Measurements from ENCODE around the gene PLEKHJ1. TPM values are rescaled to one million over a fixed set of nuclear protein-coding genes. Genes with fewer than 3 reads are reported as not detected.

The PLEKHJ1 gene
- total and polyA plus RNA-seq, 2 of the 13 experiments (the other 11 are each of a cell fraction or from before 2014, with no cell fraction given), result 70.5 to 130 TPM

DNA sequence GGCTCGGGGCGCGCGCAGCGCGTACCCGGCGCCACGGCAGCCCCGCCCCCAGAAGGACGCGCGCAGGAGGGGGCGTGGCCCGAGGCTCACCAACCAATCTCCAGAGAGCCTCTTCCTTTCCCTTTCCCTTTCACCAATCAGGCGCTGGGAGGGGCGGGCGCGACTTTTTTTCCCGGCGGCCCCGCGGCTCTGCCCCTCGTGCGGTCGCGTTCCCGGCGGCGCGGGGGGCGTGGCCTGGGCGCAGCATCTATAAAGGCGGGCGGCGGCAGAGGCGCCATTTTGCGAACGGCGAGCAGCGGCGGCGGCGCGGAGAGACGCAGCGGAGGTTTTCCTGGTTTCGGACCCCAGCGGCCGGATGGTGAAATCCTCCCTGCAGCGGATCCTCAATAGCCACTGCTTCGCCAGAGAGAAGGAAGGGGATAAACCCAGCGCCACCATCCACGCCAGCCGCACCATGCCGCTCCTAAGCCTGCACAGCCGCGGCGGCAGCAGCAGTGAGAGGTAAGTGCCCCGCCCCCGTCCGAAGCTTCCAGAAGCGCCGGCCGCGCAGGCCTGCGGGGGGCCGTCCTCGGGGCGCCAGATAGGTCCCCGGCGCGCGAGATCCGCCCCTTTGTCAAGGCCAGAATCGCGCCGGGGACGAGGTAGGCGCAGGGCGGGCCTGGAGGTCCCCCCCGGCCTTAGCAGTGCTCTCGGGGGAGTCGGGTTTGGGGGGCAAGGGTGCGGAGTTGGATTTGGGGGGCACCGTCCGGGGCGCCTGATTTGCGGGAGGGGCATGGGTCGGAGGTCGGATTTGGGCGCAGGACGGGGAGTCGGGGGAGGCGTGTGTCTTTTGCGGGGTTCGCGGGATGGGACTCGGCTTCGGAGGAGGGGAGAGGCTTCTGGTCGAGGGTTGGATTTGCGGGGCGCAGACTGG lies 33.4 kb upstream of the PLEKHJ1 start (continued):
- TF ChIP-seq, protein P1, sequence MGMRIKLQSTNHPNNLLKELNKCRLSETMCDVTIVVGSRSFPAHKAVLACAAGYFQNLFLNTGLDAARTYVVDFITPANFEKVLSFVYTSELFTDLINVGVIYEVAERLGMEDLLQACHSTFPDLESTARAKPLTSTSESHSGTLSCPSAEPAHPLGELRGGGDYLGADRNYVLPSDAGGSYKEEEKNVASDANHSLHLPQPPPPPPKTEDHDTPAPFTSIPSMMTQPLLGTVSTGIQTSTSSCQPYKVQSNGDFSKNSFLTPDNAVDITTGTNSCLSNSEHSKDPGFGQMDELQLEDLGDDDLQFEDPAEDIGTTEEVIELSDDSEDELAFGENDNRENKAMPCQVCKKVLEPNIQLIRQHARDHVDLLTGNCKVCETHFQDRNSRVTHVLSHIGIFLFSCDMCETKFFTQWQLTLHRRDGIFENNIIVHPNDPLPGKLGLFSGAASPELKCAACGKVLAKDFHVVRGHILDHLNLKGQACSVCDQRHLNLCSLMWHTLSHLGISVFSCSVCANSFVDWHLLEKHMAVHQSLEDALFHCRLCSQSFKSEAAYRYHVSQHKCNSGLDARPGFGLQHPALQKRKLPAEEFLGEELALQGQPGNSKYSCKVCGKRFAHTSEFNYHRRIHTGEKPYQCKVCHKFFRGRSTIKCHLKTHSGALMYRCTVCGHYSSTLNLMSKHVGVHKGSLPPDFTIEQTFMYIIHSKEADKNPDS (CRISPR knock-in tag; IDR thresholded peaks at IDR 0.05), result no peak
- TF ChIP-seq ZNF569 (CRISPR knock-in tag; IDR thresholded peaks at IDR 0.05; ENCODE audit: borderline replicate concordance), result no peak
- TF ChIP-seq EEA1 (CRISPR knock-in tag; IDR thresholded peaks at IDR 0.05; ENCODE audit: borderline replicate concordance), result peak; percentile 91; the same call in 1 of the 2 replicates
- peak; percentile 82; the same call in 1 of the 2 replicates for TF ChIP-seq YEATS2 (CRISPR knock-in tag; IDR thresholded peaks at IDR 0.05; ENCODE audit: borderline replicate concordance)

DNA sequence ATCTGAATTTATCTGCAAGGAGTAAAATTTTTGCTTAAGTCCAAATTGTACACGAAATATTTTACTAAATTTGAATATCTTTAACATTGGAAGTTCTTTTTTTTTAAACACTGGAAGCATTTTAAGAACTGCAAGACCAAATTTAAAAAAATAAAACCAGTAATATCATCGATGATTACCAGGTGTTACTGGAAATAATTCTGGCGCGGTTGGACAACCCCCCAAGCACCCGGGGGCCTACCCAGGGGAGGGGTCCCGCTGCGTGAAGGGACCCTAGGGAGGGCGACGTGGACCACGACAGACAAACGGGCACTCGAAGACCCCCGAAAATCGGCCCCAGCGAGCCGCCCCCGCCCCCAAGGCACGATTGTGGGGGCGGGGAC lies 32.7 kb upstream of the PLEKHJ1 start:
- H3K9ac ChIP-seq (ENCODE audit: insufficient read depth, low read depth, low read length), result peak overlapping the region; percentile 78
- no peaks in the 10 kb centered on the region for H3K9me3 ChIP-seq (ENCODE audit: low read length)
- peaks cover 3 to 17% of the 10 kb centered on the region in 2 experiments; a peak in 4 of 5 replicates for H3K36me3 ChIP-seq (replicated peaks in 1 of 2; ENCODE audit: control insufficient read depth in 1 of 2, insufficient read depth in 2 of 2, low read length in 2 of 2)
- WGBS (ENCODE audit: low lambda C conversion rate), result under 1% methylated on average over 10 of the region's 19 CpGs
- H3K4me2 ChIP-seq (ENCODE audit: low read depth, low read length), result peak overlapping the region; percentile 99
- no peak for ATAC-seq
- no peak for DNase-seq (ENCODE audit: low spot score)
- POLR2A ChIA-PET, result interaction anchor here (1.8 to 2.8 kb wide), 2 partner anchors 15 to 34 kb away, joined by 8 to 9 read pairs; no protein-coding TSS in a partner anchor
- H3K27ac ChIP-seq (ENCODE audit: extremely low read length, insufficient read depth, low read length), result peak overlapping the region; percentile 57
- H3K4me3 ChIP-seq (replicated peaks in 1 of 3; ENCODE audit: insufficient read depth in 1 of 3, low read depth in 2 of 3, low read length in 3 of 3), result peak overlapping the region; percentile 85 to 99 (median 96)
- no peaks in the 10 kb centered on the region; a peak in 1 of 5 replicates for H3K27me3 ChIP-seq (ENCODE audit: control insufficient read depth in 1 of 2, insufficient read depth in 2 of 2, low read length in 2 of 2)
- peaks cover 42% of the 10 kb centered on the region for H4K20me1 ChIP-seq (ENCODE audit: insufficient read depth, low read length)
- in situ Hi-C loops (cut with HindIII; ENCODE audit: extremely low pct_ligation_motif_present, low pct_unique_long_range_greater_than_20kb), result no loop called here
- H2AFZ ChIP-seq (ENCODE audit: low read length), result no peak overlapping the region
- intact Hi-C loops (cut with micrococcal nuclease; ENCODE audit: unreplicated experiment), result no loop called here
- CTCF ChIA-PET (ENCODE audit: low intra/inter-chr PET ratio, low total read pairs), result no interaction called here
- no peak for FAIRE-seq
- no TSS peak for BruUV-seq (replicated peaks)
- peaks cover 32% of the 10 kb centered on the region for H3K79me2 ChIP-seq (ENCODE audit: insufficient read depth, low read length)
- H3K4me1 ChIP-seq (ENCODE audit: insufficient read depth, low read length), result peaks cover 66% of the 10 kb centered on the region
- TF ChIP-seq AKAP8 (CRISPR knock-in tag; IDR thresholded peaks at IDR 0.05), result no peak
- TF ChIP-seq TOE1 (CRISPR knock-in tag; IDR thresholded peaks at IDR 0.05), result no peak
- 0 out of 2 replicates have a peak, but pooled peaks have one; percentile 5 for TF ChIP-seq NKX3-1 (CRISPR knock-in tag; IDR thresholded peaks at IDR 0.05)
- TF ChIP-seq SKI (IDR thresholded peaks at IDR 0.05; ENCODE audit: partially characterized antibody), result no peak
- TF ChIP-seq ZNF777 (CRISPR knock-in tag; IDR thresholded peaks at IDR 0.05), result no peak
- no peak for TF ChIP-seq U2AF2 (IDR thresholded peaks at IDR 0.05; ENCODE audit: low read depth, low read length)
- TF ChIP-seq ZNF790 (CRISPR knock-in tag; IDR thresholded peaks at IDR 0.05; ENCODE audit: borderline replicate concordance), result 0 out of 2 replicates have a peak, but pooled peaks have one; percentile 2
- TF ChIP-seq, protein P2, sequence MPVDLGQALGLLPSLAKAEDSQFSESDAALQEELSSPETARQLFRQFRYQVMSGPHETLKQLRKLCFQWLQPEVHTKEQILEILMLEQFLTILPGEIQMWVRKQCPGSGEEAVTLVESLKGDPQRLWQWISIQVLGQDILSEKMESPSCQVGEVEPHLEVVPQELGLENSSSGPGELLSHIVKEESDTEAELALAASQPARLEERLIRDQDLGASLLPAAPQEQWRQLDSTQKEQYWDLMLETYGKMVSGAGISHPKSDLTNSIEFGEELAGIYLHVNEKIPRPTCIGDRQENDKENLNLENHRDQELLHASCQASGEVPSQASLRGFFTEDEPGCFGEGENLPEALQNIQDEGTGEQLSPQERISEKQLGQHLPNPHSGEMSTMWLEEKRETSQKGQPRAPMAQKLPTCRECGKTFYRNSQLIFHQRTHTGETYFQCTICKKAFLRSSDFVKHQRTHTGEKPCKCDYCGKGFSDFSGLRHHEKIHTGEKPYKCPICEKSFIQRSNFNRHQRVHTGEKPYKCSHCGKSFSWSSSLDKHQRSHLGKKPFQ (CRISPR knock-in tag; IDR thresholded peaks at IDR 0.05; ENCODE audit: insufficient replicate concordance), result peak; percentile 45
- no peak for TF ChIP-seq SUZ12 (IDR thresholded peaks at IDR 0.05; ENCODE audit: low read depth, low read length)
- no peak for TF ChIP-seq ZBTB1 (CRISPR knock-in tag; IDR thresholded peaks at IDR 0.05; ENCODE audit: borderline replicate concordance)
